SK-N-SH (cell line): Measurements from ENCODE around the gene PPP1R37. TPM values are rescaled to one million over a fixed set of nuclear protein-coding genes. Genes with fewer than 3 reads are reported as not detected.

Experiments used
- CTCF ChIA-PET: fragments of 300-600, 350-600 bp; formaldehyde crosslinking; extraction: SDS; loops from one replicate; lab custom pipeline; 2021; lab: Yijun Ruan, JAX
- POLR2A ChIA-PET: fragments of 350-600 bp; sonication (Branson Sonifier 250); formaldehyde crosslinking; extraction: SDS; loops from one replicate; lab custom pipeline; 2020; ENCODE audit warnings: antibody characterized with exemption, inconsistent platforms; lab: Yijun Ruan, JAX
- DNase-seq: peaks from one replicate; pipeline ENCODE4 v3.0.0; 2012
- H2AFZ ChIP-seq: fragments of 200-600 bp; sonication (generic); 2 replicates; pipeline ENCODE4 v1.8.1; 2016; ENCODE audit warnings: antibody characterized with exemption, mild to moderate bottlenecking, low read depth
- H3F3A ChIP-seq: fragments of 200-600 bp; sonication (generic); replicated peaks from 2 replicates; pipeline ENCODE3; 2016; ENCODE audit warnings: antibody characterized with exemption, mild to moderate bottlenecking; ENCODE audit not compliant: insufficient read depth
- H3K27ac ChIP-seq, 2 experiments: fragments of 200-500 bp in 1 of 2; fragments of 200-600 bp in 1 of 2; sonication (Bioruptor generic) in 1 of 2; sonication (generic), shearing (Covaris generic) in 1 of 2; 2 replicates each; pipeline versions ENCODE4 v1.5.1 to v1.6.1; 2014 to 2016; ENCODE audit warnings: low read depth in 2 of 2, inconsistent platforms in 1 of 2, low read length in 1 of 2, mild to moderate bottlenecking in 1 of 2, mixed read lengths in 1 of 2
- H3K27me3 ChIP-seq: fragments of 200-600 bp; sonication (generic), shearing (Covaris generic); 2 replicates; pipeline ENCODE4 v1.6.1; 2016; ENCODE audit warnings: mixed run types; ENCODE audit not compliant: insufficient read depth
- H3K36me3 ChIP-seq, 2 experiments: fragments of 200-500 bp in 1 of 2; fragments of 200-600 bp in 1 of 2; sonication (Bioruptor generic) in 1 of 2; sonication (generic) in 1 of 2; replicated peaks in 1 of 2; 2 replicates each; pipeline versions ENCODE3 to v1.5.1; 2014 to 2016; ENCODE audit warnings: low read length in 1 of 2, mild to moderate bottlenecking in 1 of 2; ENCODE audit not compliant: insufficient read depth in 2 of 2, control insufficient read depth in 1 of 2
- H3K4me1 ChIP-seq, 2 experiments: fragments of 200-500 bp in 1 of 2; fragments of 200-600 bp in 1 of 2; sonication (Bioruptor generic) in 1 of 2; sonication (generic), shearing (Covaris generic) in 1 of 2; 2 replicates each; pipeline versions ENCODE4 v1.5.1 to v1.6.1; 2014 to 2016; ENCODE audit warnings: low read depth in 1 of 2, low read length in 1 of 2, mixed run types in 1 of 2; ENCODE audit not compliant: insufficient read depth in 2 of 2, control insufficient read depth in 1 of 2
- H3K4me2 ChIP-seq: fragments of 200-600 bp; sonication (generic), shearing (Covaris generic); 2 replicates; pipeline ENCODE4 v1.6.1; 2017; ENCODE audit warnings: mixed run types
- H3K4me3 ChIP-seq, 2 experiments: fragments of 200-500 bp in 1 of 2; fragments of 200-600 bp in 1 of 2; sonication (Bioruptor generic) in 1 of 2; sonication (generic), shearing (Covaris generic) in 1 of 2; 2 replicates each; pipeline versions ENCODE4 v1.5.1 to v1.8.1; 2014 to 2016; ENCODE audit warnings: low read depth in 2 of 2, inconsistent platforms in 1 of 2, low read length in 1 of 2, mild to moderate bottlenecking in 1 of 2, mixed read lengths in 1 of 2, moderate library complexity in 1 of 2
- H3K79me2 ChIP-seq: fragments of 200-600 bp; sonication (generic); 2 replicates; pipeline ENCODE4 v1.8.1; 2017; ENCODE audit warnings: mild to moderate bottlenecking; ENCODE audit not compliant: insufficient read depth
- H3K9ac ChIP-seq: fragments of 200-600 bp; sonication (generic); 2 replicates; pipeline ENCODE4 v1.6.1; 2017; ENCODE audit warnings: mixed run types
- H3K9me2 ChIP-seq: fragments of 200-600 bp; sonication (generic); 2 replicates; pipeline ENCODE4 v1.6.1; 2017; ENCODE audit warnings: mixed run types
- H3K9me3 ChIP-seq: fragments of 200-600 bp; sonication (generic); 2 replicates; pipeline ENCODE4 v1.6.1; 2017; ENCODE audit warnings: mixed run types, mild to moderate bottlenecking, moderate library complexity
- H4K20me1 ChIP-seq: fragments of 200-600 bp; sonication (generic); 2 replicates; pipeline ENCODE4 v1.6.1; 2017; ENCODE audit warnings: mild to moderate bottlenecking, mixed run types; ENCODE audit not compliant: insufficient read depth
- CHD2 ChIP-seq: fragments of 150-350 bp; IDR thresholded peaks from 2 replicates; pipeline ENCODE4 v1.6.1; 2018; ENCODE audit warnings: low read length; ENCODE audit not compliant: partially characterized antibody
- CTCF ChIP-seq: fragments of 200-600 bp; sonication (generic); IDR thresholded peaks from 2 replicates; pipeline ENCODE4 v1.6.1; 2017; ENCODE audit warnings: antibody characterized with exemption, mild to moderate bottlenecking, moderate library complexity
- EP300 ChIP-seq, 2 experiments: IDR thresholded peaks; 2 replicates each; pipeline versions ENCODE4 v1.4.0 to v1.6.1; 2012; ENCODE audit warnings: borderline replicate concordance in 1 of 2, low read depth in 1 of 2, low read length in 1 of 2
- EZH2phosphoT487 ChIP-seq: fragments of 200-600 bp; sonication (generic); IDR thresholded peaks from 2 replicates; pipeline ENCODE4 v1.6.1; 2017; ENCODE audit warnings: low read depth, mixed run types, mild to moderate bottlenecking, antibody characterized with exemption, moderate library complexity, borderline replicate concordance
- GABPA ChIP-seq: IDR thresholded peaks from 2 replicates; pipeline ENCODE4 v1.4.0; 2012; ENCODE audit warnings: low read depth, mild to moderate bottlenecking
- MAX ChIP-seq: IDR thresholded peaks from 2 replicates; pipeline ENCODE4 v1.4.0; 2012; ENCODE audit warnings: low read depth
- PBX3 ChIP-seq: IDR thresholded peaks from 2 replicates; pipeline ENCODE4; 2012
- REST ChIP-seq: IDR thresholded peaks from 2 replicates; pipeline ENCODE4 v1.6.1; 2012; ENCODE audit warnings: mild to moderate bottlenecking, low read depth, low read length, moderate library complexity
- RFX5 ChIP-seq: IDR thresholded peaks from 2 replicates; pipeline ENCODE4 v1.6.1; 2012; ENCODE audit warnings: mild to moderate bottlenecking, improper control_type of control experiment, low read length
- SIN3A ChIP-seq: IDR thresholded peaks from 2 replicates; pipeline ENCODE4 v1.6.1; 2012; ENCODE audit warnings: low read depth, mild to moderate bottlenecking, low read length, moderate library complexity, borderline replicate concordance
- SMC3 ChIP-seq: IDR thresholded peaks from 2 replicates; pipeline ENCODE4 v1.6.1; 2012; ENCODE audit warnings: low read depth, low read length, improper control_type of control experiment
- TCF12 ChIP-seq: IDR thresholded peaks from 2 replicates; pipeline ENCODE4 v1.4.0; 2012
- TEAD4 ChIP-seq: IDR thresholded peaks from 2 replicates; pipeline ENCODE4 v1.4.0; 2012; ENCODE audit warnings: mild to moderate bottlenecking, borderline replicate concordance; ENCODE audit not compliant: insufficient read depth
- WGBS: methylation state at CpG from one replicate; pipeline ENCODE4 v1.1.6; 2017; ENCODE audit warnings: low lambda C conversion rate; 5-methylcytosine and 5-hydroxymethylcytosine counted together
- polyA plus RNA-seq, 3 experiments: library from polyadenylated mRNA; depleted of rRNA; stranded (reverse); fragments of >200 nt; gene quantifications; 2 replicates each; pipeline ENCODE4 v1.2.3, GENCODE V29; 2012

PPP1R37 gene
- polyA plus RNA-seq, 1 of the 3 experiments (the other 2 are of a cell fraction), result 24.4 TPM

GRCh38 chr19:45091031-45091923 lies 1.7 kb upstream of the PPP1R37 start (continued):
- no peak for TF ChIP-seq REST
- TF ChIP-seq SIN3A, result peak; percentile 95
- TF ChIP-seq MAX, result peak; percentile 84
- TF ChIP-seq EP300 (IDR thresholded peaks at IDR 0.05; ENCODE audit: borderline replicate concordance in 1 of 2, low read depth in 1 of 2, low read length in 1 of 2), result peak; percentile 56 to 98; a peak in 3 of 4 replicates
- TF ChIP-seq CHD2, result peak; percentile 79
- TF ChIP-seq GABPA, result no peak
- TF ChIP-seq EZH2phosphoT487, result no peak
- peak; percentile 67 for TF ChIP-seq PBX3
- TF ChIP-seq, all 33 proteins: peak for 16

GRCh38 chr19:45094137-45094536 lies 1.2 kb downstream of the PPP1R37 start:
- Histone ChIP-seq H2AFZ (no peak overlapping the region), H4K20me1 (peaks cover 49% of the 10 kb centered on the region), H3K79me2 (peaks cover 68% of the 10 kb centered on the region), H3K4me2 (peak overlapping the region; percentile 98), H3K4me1 (peaks cover 28 to 34% of the 10 kb centered on the region in 2 experiments; a peak in 3 of 4 replicates), H3F3A (peaks cover 26% of the 10 kb centered on the region), H3K9me2 (no peaks in the 10 kb centered on the region), H3K36me3 (peaks cover 2 to 9% of the 10 kb centered on the region in 2 experiments), H3K27me3 (no peaks in the 10 kb centered on the region), H3K4me3 (peak overlapping the region; percentile 78 to 98), H3K9me3 (no peaks in the 10 kb centered on the region), H3K27ac (no peak overlapping the region), H3K9ac (peak overlapping the region; percentile 99; the same call in 1 of the 2 replicates)
- no peak for DNase-seq
- no peak for TF ChIP-seq SMC3
- TF ChIP-seq CHD2, result no peak
- no peak for TF ChIP-seq PBX3
- no peak for TF ChIP-seq CTCF
- TF ChIP-seq RFX5, result no peak
- no peak for TF ChIP-seq TCF12
- no peak for TF ChIP-seq TEAD4
- POLR2A ChIA-PET, result no interaction called here
- CTCF ChIA-PET, result no interaction called here
- WGBS, result 92% methylated on average over 9 of the region's 9 CpGs
